A549 treated with AZD9567 at 1 μM for 4 hours (cell line): ENCODE measurements around the gene TMEM196. TPM values are rescaled to one million over a fixed set of nuclear protein-coding genes. Genes with fewer than 3 reads are reported as not detected.

Experiments
- total RNA-seq: library from RNA; stranded (reverse); fragments of 200-300 nt; extraction: Qiagen RNA extraction; gene quantifications from 5 replicates; pipeline ENCODE4 v1.2.3, GENCODE V29; 2022; ENCODE audit not compliant: insufficient read depth

The TMEM196 gene
- total RNA-seq = not detected in 5 replicates

DNA sequence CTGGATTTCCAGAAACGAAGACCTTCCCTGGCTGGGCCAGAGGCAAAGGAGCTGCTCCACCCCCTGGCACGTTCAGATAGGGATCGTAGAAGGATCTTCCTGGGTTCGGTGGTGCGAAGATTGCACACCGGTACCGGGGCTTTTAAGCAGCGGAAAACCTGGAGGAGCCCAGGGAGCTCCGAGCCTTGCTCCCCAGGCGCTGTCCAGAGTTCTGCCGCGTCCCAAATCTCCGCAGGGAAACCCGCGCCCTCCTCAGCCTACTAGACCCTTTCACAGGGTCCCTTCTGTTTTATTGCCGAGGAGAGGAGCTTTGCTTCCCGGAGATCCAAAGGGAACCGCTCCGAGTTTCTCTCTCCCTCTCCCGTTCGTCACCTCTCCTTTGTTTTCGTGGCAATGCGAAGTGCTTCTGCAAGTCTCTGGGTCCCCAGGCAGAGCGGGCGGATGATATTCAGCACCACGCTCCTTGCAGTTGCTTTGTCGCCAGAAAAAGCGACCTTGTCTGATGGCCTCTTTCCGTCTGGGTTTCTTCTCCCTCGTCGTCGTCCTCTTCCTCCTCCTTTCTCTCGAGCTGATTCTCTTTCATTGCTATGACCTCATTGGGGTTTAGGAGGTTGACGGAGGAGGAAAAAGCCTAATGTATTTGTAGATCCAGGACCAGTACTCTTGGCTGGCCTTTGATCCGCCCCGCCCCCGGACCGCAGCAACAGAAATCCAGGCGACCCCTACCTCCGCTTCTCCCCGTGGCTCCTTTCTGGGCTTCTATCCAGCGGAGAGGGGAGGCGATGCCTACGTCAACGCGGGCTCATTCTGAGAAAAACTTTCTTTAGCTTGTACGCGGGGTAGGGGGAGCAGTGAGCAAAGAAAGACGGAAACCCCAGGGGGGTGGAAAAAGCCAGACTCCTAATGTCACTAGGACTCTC is at the start of gene TMEM196:
TMEM196 (minus strand) TSS at position 777 of the 920 bp plus-strand sequence. CDS start 921 bp downstream, outside the sequence.

DNA sequence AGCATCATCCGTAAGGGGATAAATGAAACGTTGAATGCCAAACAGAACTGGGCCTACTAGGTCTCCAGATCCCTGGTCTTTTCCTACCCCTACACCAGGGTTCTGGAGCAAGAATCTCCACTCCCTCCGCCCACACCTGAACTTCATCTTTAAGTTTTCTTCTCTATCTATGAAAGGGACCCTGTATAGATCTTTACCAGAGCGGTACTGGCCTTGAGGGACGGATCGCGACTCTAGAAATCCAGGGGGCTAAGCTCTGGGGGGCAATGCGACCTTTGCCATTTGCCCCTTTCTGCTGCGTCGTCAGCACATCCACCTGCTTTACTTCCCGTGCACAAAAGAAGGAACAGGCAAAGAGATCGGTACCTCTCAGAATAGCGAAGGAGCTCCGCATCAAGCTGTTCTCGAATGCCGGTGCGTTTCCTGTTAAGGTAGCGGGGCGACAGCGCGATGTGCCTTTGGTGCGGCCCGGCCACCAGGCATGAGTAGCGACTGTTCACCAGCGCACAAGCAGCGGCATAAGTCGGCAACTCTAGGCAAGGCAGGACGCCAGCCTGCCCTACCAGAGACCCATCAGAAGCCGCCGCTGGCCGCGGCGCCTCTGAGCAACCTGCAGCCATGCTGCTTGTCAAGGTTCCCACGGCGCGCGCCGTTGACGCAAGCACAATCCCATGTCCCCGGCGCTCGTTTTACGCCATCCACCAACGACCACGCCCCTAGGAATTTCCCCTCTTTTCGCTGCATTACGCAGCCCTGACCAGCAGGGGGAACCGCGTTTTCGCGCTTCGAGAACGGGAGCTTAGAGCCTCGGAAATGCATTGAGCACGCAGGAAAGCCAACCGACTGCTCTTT is 64.8 kb downstream of the TMEM196 start, which contains the start of gene POLR1F:
POLR1F (minus strand) TSS at position 641 of the 852 bp plus-strand sequence; CDS start at position 620, 21 bp downstream.

Other genes starting within 250 kb of the TMEM196 start
- gene POLR1F, start 64.6 kb downstream of the TMEM196 start, total RNA-seq = 12.9 to 19.4 TPM (median 16.3 TPM) in 5 replicates